Measurements from ENCODE around the gene KCNH3.

The KCNH3 gene

DNA sequence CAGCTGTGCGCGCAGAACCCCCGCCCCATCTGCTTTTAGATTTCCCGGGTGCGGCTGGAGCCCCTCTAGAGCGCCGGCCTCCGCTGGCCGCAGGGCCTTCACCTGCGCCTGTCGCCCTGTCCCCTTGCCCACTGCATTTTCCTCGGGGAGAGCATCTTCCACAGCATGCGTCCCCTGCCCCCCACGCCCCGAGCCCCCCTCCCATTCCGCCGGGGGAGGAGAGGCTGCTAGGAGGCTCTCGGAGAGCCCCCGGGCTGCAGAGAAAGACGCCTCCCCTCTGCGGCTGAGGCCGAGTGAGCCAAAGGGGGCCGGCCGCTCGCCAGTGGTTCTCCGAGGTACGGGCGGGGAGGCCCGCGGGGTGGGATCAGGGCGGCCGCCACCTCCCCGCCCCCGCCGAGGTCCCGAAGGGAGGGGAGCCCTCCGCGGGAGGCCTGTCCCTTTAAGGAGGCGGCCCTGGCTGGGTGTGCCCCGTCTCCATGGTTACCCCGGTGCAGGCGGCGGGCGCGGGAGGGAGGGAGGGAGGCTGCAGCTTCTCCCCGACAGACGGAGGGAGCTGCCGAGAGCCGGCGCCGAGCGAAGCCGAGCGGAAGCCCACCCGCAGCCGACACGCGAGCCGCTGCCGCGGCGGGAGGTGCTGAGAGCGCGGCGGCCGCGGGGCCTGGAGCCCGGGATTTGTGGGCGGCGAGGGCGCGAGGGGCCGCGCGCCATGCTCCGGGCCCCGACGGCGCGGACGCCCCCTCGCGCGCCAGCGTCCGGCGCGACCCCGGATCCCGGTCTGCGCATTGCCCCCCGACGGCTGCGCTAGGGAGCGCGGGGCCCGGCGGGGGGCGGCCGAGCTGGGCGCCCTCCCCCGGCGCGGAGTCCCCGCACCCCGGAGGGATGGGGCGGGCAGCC is at the start of gene KCNH3:
TSS of gene KCNH3 (plus strand) at position 521 of the 894 bp plus-strand sequence. CDS start 387 bp downstream, outside the sequence.
- TF ChIP-seq GATA2 (IDR thresholded peaks at IDR 0.05; ENCODE audit: low read depth, low read length) (no peak), GATA3 (IDR thresholded peaks at IDR 0.05; ENCODE audit: low read depth, low read length) (no peak)

- TF ChIP-seq GATA2 (IDR thresholded peaks at IDR 0.05; ENCODE audit: low read depth, low read length) (no peak), GATA3 (IDR thresholded peaks at IDR 0.05; ENCODE audit: low read depth, low read length) (no peak)
Measured at GRCh38 chr12:49489154-49489553, 49.7 kb upstream of the KCNH3 start.

- TF ChIP-seq GATA3 (IDR thresholded peaks at IDR 0.05; ENCODE audit: low read depth, low read length) (no peak), GATA2 (IDR thresholded peaks at IDR 0.05; ENCODE audit: low read depth, low read length) (no peak)
Measured at GRCh38 chr12:49489720-49490119, 49.1 kb upstream of the KCNH3 start.

DNA sequence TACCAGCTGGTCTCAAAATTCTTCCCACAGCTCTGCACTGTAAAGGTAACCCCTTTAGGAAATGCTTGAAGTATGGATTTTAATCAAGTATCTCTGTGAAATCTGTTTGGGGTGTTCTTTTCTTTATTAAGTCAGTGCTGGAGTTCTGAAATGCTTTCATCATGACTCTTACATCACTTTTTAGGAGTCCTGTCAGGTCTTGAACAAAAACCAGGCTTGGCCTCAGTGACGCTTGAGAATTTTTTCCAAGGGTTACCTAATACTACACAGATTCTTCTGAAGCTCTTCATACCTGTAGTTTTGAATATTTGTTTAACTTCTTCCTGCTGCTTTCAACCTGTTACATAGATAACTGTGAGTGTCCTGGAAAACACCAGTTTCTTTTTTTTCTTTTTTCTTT is 47.0 kb upstream of the KCNH3 start:
- TF ChIP-seq GATA2 (IDR thresholded peaks at IDR 0.05; ENCODE audit: low read depth, low read length): no peak

DNA sequence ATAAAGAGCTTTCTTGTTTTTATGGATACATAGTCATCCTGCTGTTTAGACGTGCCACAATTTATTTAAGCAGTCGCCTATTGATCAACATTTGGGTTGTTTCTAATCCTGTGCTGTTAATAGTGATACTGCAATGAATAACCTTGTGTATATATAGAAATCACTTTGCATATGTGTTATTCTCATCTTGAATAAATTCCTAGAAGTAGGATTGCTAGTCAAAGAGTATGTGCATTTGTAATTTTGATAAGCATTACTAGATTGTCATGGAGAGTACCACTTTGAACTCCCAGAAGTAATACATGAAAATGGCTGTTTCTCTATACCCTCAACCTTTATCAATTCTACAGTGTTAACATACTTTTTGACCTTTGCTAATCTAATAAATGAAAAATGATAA is 44.9 kb upstream of the KCNH3 start:
- TF ChIP-seq GATA3 (IDR thresholded peaks at IDR 0.05; ENCODE audit: low read depth, low read length) (no peak), GATA2 (IDR thresholded peaks at IDR 0.05; ENCODE audit: low read depth, low read length) (no peak)

GRCh38 chr12:49496417-49497360 is 42.1 kb upstream of the KCNH3 start:
- TF ChIP-seq GATA3 (IDR thresholded peaks at IDR 0.05; ENCODE audit: low read depth, low read length) (no peak), GATA2 (IDR thresholded peaks at IDR 0.05; ENCODE audit: low read depth, low read length) (no peak)

DNA sequence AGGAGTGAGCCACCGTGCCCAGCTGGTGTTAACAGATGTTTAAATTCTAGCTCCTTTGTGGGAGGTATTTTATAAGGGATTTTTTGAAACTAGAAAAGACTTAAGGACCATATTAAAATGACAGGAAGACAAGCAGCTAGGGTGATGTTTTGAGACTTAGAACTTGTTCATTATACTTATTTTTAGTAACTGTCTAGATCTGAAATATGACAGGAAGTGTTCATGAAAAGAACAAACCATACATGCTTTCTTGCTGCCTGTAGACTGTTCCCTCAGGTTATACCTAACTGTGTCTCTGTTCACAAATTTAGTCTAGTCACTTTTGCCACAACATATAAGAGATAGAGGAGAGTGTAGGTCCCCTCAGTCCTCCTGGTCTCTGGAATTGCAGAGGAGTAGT is 36.9 kb upstream of the KCNH3 start:
- TF ChIP-seq GATA3 (IDR thresholded peaks at IDR 0.05; ENCODE audit: low read depth, low read length) (no peak), GATA2 (IDR thresholded peaks at IDR 0.05; ENCODE audit: low read depth, low read length) (no peak)

GRCh38 chr12:49502590-49502989 is 36.2 kb upstream of the KCNH3 start:
- TF ChIP-seq GATA3 (IDR thresholded peaks at IDR 0.05; ENCODE audit: low read depth, low read length) (no peak), GATA2 (IDR thresholded peaks at IDR 0.05; ENCODE audit: low read depth, low read length) (no peak)

DNA sequence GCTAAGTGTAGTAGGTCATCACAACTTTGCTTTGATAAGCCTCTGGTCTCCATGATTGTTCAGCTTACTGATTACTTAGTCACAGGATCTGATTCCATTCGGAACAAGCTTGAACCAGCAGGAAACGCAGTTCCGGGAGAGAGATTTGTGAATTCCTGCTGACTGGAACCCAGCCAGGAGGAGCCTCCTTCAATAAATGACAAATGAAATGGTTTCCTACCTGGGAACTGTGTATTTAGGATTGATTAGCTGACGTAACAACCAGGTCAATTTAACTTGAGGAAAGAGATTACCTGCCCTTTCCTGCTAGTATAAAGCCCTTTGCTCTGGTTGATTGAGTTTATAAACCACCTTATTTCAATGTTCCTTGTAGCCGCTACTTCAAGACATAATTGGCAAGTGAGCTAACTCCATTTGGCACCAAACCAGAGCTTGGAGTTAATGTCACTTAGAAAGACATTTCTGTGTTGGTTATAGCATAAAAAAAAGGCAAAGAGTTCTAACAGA is 35.1 kb upstream of the KCNH3 start:
- TF ChIP-seq GATA2 (IDR thresholded peaks at IDR 0.05; ENCODE audit: low read depth, low read length) (no peak), GATA3 (IDR thresholded peaks at IDR 0.05; ENCODE audit: low read depth, low read length) (no peak)

- no peak for TF ChIP-seq GATA3 (IDR thresholded peaks at IDR 0.05; ENCODE audit: low read depth, low read length)
- TF ChIP-seq GATA2 (IDR thresholded peaks at IDR 0.05; ENCODE audit: low read depth, low read length): no peak
Measured at GRCh38 chr12:49505672-49506071, 33.2 kb upstream of the KCNH3 start.

- no peak for TF ChIP-seq GATA3 (IDR thresholded peaks at IDR 0.05; ENCODE audit: low read depth, low read length)
- TF ChIP-seq GATA2 (IDR thresholded peaks at IDR 0.05; ENCODE audit: low read depth, low read length): no peak
Measured at GRCh38 chr12:49507139-49507538, 31.7 kb upstream of the KCNH3 start.

DNA sequence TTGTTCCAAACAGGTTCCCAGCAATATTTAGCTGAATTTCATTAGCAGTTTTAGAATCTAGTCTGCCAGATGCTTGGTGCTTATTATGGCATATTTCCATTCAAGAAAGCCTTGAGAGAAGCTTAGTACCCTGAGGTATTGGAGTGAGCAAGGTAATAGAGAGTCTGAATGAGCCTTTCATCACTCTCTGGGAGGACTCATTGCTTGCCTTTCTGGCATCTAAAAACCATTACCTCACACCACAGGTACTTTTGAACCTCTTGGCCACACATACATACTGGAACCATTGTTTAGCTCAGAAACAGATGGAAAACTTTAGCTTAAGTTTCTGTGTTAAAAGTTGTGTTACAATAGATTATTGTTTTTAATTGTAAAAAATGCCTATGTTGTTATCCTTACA is 27.4 kb upstream of the KCNH3 start:
- TF ChIP-seq GATA3 (IDR thresholded peaks at IDR 0.05; ENCODE audit: low read depth, low read length) (no peak), GATA2 (IDR thresholded peaks at IDR 0.05; ENCODE audit: low read depth, low read length) (no peak)

- TF ChIP-seq GATA2 (IDR thresholded peaks at IDR 0.05; ENCODE audit: low read depth, low read length) (no peak), GATA3 (IDR thresholded peaks at IDR 0.05; ENCODE audit: low read depth, low read length) (no peak)
Measured at GRCh38 chr12:49512546-49512945, 26.3 kb upstream of the KCNH3 start.

GRCh38 chr12:49515266-49515665 is 23.6 kb upstream of the KCNH3 start:
- TF ChIP-seq GATA3 (IDR thresholded peaks at IDR 0.05; ENCODE audit: low read depth, low read length): no peak
- TF ChIP-seq GATA2 (IDR thresholded peaks at IDR 0.05; ENCODE audit: low read depth, low read length): no peak
